Astrocyte (in vitro differentiated cells and primary cell): ENCODE measurements around the gene CIB1. TPM values are rescaled to one million over a fixed set of nuclear protein-coding genes. Genes with fewer than 3 reads are reported as not detected.

Experiments used
- DNase-seq: peaks from one replicate; pipeline ENCODE4 v3.0.0-alpha.2; 2010; ENCODE audit warnings: low read depth
- FAIRE-seq: peaks from 2 replicates; lab custom pipeline; 2011; peaks lifted over from hg19 to GRCh38; lab: Jason Lieb, UNC
- H2AFZ ChIP-seq: 2 replicates; pipeline ENCODE4 v1.6.0; 2012; ENCODE audit warnings: low read depth, low read length, inconsistent platforms
- H3K27ac ChIP-seq: 2 replicates; pipeline ENCODE4 v1.5.1; 2011; ENCODE audit warnings: low read depth, low read length, inconsistent platforms
- H3K27me3 ChIP-seq: 2 replicates; pipeline ENCODE4 v1.6.0; 2011; ENCODE audit warnings: low read length, inconsistent platforms; ENCODE audit not compliant: insufficient read depth
- H3K36me3 ChIP-seq: 2 replicates; pipeline ENCODE4 v1.5.1; 2011; ENCODE audit warnings: low read length, inconsistent platforms; ENCODE audit not compliant: insufficient read depth
- H3K4me1 ChIP-seq: 2 replicates; pipeline ENCODE4 v1.5.1; 2011; ENCODE audit warnings: low read length, inconsistent platforms; ENCODE audit not compliant: insufficient read depth
- H3K4me2 ChIP-seq: 2 replicates; pipeline ENCODE4 v1.6.0; 2012; ENCODE audit warnings: low read length, inconsistent platforms
- H3K4me3 ChIP-seq: 2 replicates; pipeline ENCODE4 v1.5.1; 2011; ENCODE audit warnings: low read depth, mild to moderate bottlenecking, low read length, inconsistent platforms; ENCODE audit not compliant: insufficient read depth
- H3K79me2 ChIP-seq: 2 replicates; pipeline ENCODE4 v1.6.0; 2012; ENCODE audit warnings: mild to moderate bottlenecking, low read length, inconsistent platforms; ENCODE audit not compliant: insufficient read depth
- H3K9ac ChIP-seq: 2 replicates; pipeline ENCODE4 v1.6.0; 2012; ENCODE audit warnings: mild to moderate bottlenecking, low read length, inconsistent platforms
- H3K9me3 ChIP-seq: 2 replicates; pipeline ENCODE4 v1.5.1; 2012; ENCODE audit warnings: low read depth, mild to moderate bottlenecking, low read length, inconsistent platforms; ENCODE audit not compliant: insufficient read depth
- H4K20me1 ChIP-seq: 2 replicates; pipeline ENCODE4 v1.6.0; 2012; ENCODE audit warnings: low read length, inconsistent platforms; ENCODE audit not compliant: insufficient read depth
- H3K27ac Mint-ChIP-seq: one replicate; pipeline ENCODE4 v1.8.0; 2021; ENCODE audit warnings: mild to moderate bottlenecking, mixed read lengths; ENCODE audit not compliant: unreplicated experiment
- H3K27me3 Mint-ChIP-seq: one replicate; pipeline ENCODE4 v1.8.0; 2021; ENCODE audit warnings: low read depth, mixed read lengths; ENCODE audit not compliant: unreplicated experiment
- H3K36me3 Mint-ChIP-seq: one replicate; pipeline ENCODE4 v1.8.0; 2021; ENCODE audit warnings: low read depth, mixed read lengths; ENCODE audit not compliant: unreplicated experiment
- H3K4me1 Mint-ChIP-seq: one replicate; pipeline ENCODE4 v1.8.0; 2021; ENCODE audit warnings: low read depth, mixed read lengths; ENCODE audit not compliant: unreplicated experiment
- H3K4me3 Mint-ChIP-seq: one replicate; pipeline ENCODE4 v1.8.0; 2021; ENCODE audit warnings: mild to moderate bottlenecking, moderate library complexity, mixed read lengths; ENCODE audit not compliant: unreplicated experiment
- H3K9me3 Mint-ChIP-seq: one replicate; pipeline ENCODE4 v1.8.0; 2021; ENCODE audit warnings: mild to moderate bottlenecking, mixed read lengths; ENCODE audit not compliant: unreplicated experiment
- CTCF ChIP-seq: IDR thresholded peaks from 2 replicates; pipeline ENCODE4 v1.5.1; 2011; ENCODE audit warnings: low read depth, mild to moderate bottlenecking, inconsistent platforms, low read length, moderate library complexity; ENCODE audit not compliant: insufficient read depth
- EZH2 ChIP-seq: IDR thresholded peaks from 2 replicates; pipeline ENCODE4 v1.6.1; 2012; ENCODE audit warnings: mild to moderate bottlenecking, low read length, inconsistent platforms; ENCODE audit not compliant: insufficient read depth
- total RNA-seq: library from RNA; stranded (reverse); gene quantifications from 2 replicates; pipeline ENCODE4 v1.2.1, GENCODE V29; 2021

The CIB1 gene
- total RNA-seq, 1 donor from 2014 or later = 49.6 TPM

GRCh38 chr15:90232196-90232595 is 1.5 kb downstream of the CIB1 start:
- no peak overlapping the region for H3K27ac ChIP-seq
- H4K20me1 ChIP-seq = peaks cover 21% of the 10 kb centered on the region
- H3K9me3 Mint-ChIP-seq = no peaks in the 10 kb centered on the region
- DNase-seq = no peak
- peak overlapping the region; percentile 95 for H3K4me2 ChIP-seq
- TF ChIP-seq EZH2 (no peak), CTCF (no peak)
- H3K4me1 ChIP-seq = peaks cover 9% of the 10 kb centered on the region
- no peak overlapping the region for H3K4me3 ChIP-seq
- no peak overlapping the region for H3K9ac ChIP-seq
- no peaks in the 10 kb centered on the region for H3K27me3 Mint-ChIP-seq
- peak overlapping the region; percentile 89 for H3K4me3 Mint-ChIP-seq
- no peaks in the 10 kb centered on the region for H3K27me3 ChIP-seq
- H3K36me3 Mint-ChIP-seq = peaks cover 8% of the 10 kb centered on the region
- H2AFZ ChIP-seq = no peak overlapping the region
- H3K36me3 ChIP-seq = peaks cover 2% of the 10 kb centered on the region
- no peaks in the 10 kb centered on the region for H3K9me3 ChIP-seq
- FAIRE-seq = no peak
- peaks cover 9% of the 10 kb centered on the region for H3K4me1 Mint-ChIP-seq
- peaks cover 20% of the 10 kb centered on the region for H3K79me2 ChIP-seq
- peak overlapping the region; percentile 75 for H3K27ac Mint-ChIP-seq

GRCh38 chr15:90231028-90232017 is 2.4 kb downstream of the CIB1 start:
- H3K27me3 Mint-ChIP-seq = no peaks in the 10 kb centered on the region
- Histone ChIP-seq H3K79me2 (peaks cover 20% of the 10 kb centered on the region), H3K9ac (no peak overlapping the region), H4K20me1 (peaks cover 21% of the 10 kb centered on the region), H2AFZ (no peak overlapping the region), H3K4me2 (peak overlapping the region; percentile 95), H3K36me3 (peaks cover 5% of the 10 kb centered on the region), H3K4me1 (peaks cover 9% of the 10 kb centered on the region), H3K27ac (no peak overlapping the region), H3K9me3 (no peaks in the 10 kb centered on the region), H3K27me3 (no peaks in the 10 kb centered on the region), H3K4me3 (no peak overlapping the region)
- H3K27ac Mint-ChIP-seq = no peak overlapping the region
- no peak for FAIRE-seq
- H3K9me3 Mint-ChIP-seq = no peaks in the 10 kb centered on the region
- peaks cover 9% of the 10 kb centered on the region for H3K4me1 Mint-ChIP-seq
- peak overlapping the region; percentile 15 for H3K4me3 Mint-ChIP-seq
- DNase-seq = no peak
- H3K36me3 Mint-ChIP-seq = peaks cover 8% of the 10 kb centered on the region
- TF ChIP-seq CTCF (no peak), EZH2 (no peak)

- peaks cover 21% of the 10 kb centered on the region for H4K20me1 ChIP-seq
- peaks cover 9% of the 10 kb centered on the region for H3K4me1 Mint-ChIP-seq
- DNase-seq (no peak), FAIRE-seq (no peak)
- H3K9me3 Mint-ChIP-seq = no peaks in the 10 kb centered on the region
- peaks cover 8% of the 10 kb centered on the region for H3K36me3 Mint-ChIP-seq
- H3K27ac ChIP-seq = no peak overlapping the region
- no peak overlapping the region for H2AFZ ChIP-seq
- no peaks in the 10 kb centered on the region for H3K27me3 Mint-ChIP-seq
- no peaks in the 10 kb centered on the region for H3K9me3 ChIP-seq
- TF ChIP-seq EZH2 (no peak), CTCF (no peak)
- peaks cover 8% of the 10 kb centered on the region for H3K36me3 ChIP-seq
- peaks cover 9% of the 10 kb centered on the region for H3K4me1 ChIP-seq
- H3K9ac ChIP-seq = no peak overlapping the region
- H3K79me2 ChIP-seq = peaks cover 20% of the 10 kb centered on the region
- H3K4me3 ChIP-seq = no peak overlapping the region
- no peak overlapping the region for H3K4me3 Mint-ChIP-seq
- no peak overlapping the region for H3K27ac Mint-ChIP-seq
- H3K27me3 ChIP-seq = no peaks in the 10 kb centered on the region
- H3K4me2 ChIP-seq = no peak overlapping the region
These were observed 3.1 kb downstream of the CIB1 start for GRCh38 chr15:90230610-90231009.
